Uterus (tissue), 2 donors: ENCODE measurements around the gene HDDC3.

Experiments used
- POLR2A ChIP-seq, 2 donors: fragments of 450-650 bp; IDR thresholded peaks; one replicate each; pipeline ENCODE4 v1.6.1; 2016; ENCODE audit warnings: antibody characterized with exemption in 2 of 2, mild to moderate bottlenecking in 1 of 2, moderate library complexity in 1 of 2
- TF ChIP-seq, protein P1 (sequence below), 4 experiments: fragments of 200-600 bp in 2 of 4; fragments of 450-650 bp in 2 of 4; sonication (generic) in 2 of 4; IDR thresholded peaks; one replicate each; pipeline ENCODE4 v1.5.1; 2016 to 2019; ENCODE audit warnings: antibody characterized with exemption in 4 of 4, mild to moderate bottlenecking in 2 of 4, moderate library complexity in 1 of 4

DNA sequence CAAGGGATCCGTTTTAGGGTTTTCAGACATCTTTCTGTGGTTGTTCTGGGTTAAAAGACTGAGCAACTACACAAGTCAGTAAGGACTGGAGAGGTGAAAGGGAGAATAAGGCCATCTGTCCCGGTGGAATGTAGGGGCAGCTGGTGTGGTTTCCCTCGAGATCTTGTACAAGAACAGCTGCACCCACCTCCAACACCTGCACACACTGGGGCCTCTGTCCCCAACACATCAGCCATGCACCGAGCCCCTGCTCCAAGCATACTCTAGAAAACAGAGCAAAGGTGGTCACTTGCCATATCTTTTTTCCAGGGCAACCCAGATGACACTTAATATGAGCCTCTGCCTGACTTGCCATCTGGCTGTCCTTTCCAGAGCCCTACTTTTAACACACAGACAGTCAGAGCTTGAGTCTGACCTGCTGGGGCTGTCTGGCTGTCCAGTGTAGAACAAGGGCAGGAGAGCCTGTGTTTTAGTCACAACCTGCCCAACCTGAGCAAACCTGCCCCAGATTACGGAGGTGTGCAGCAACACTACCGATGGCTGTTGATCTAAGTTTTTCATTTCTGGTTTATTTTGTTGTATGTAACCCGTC is 17.0 kb downstream of the HDDC3 start:
- TF ChIP-seq, protein P1, sequence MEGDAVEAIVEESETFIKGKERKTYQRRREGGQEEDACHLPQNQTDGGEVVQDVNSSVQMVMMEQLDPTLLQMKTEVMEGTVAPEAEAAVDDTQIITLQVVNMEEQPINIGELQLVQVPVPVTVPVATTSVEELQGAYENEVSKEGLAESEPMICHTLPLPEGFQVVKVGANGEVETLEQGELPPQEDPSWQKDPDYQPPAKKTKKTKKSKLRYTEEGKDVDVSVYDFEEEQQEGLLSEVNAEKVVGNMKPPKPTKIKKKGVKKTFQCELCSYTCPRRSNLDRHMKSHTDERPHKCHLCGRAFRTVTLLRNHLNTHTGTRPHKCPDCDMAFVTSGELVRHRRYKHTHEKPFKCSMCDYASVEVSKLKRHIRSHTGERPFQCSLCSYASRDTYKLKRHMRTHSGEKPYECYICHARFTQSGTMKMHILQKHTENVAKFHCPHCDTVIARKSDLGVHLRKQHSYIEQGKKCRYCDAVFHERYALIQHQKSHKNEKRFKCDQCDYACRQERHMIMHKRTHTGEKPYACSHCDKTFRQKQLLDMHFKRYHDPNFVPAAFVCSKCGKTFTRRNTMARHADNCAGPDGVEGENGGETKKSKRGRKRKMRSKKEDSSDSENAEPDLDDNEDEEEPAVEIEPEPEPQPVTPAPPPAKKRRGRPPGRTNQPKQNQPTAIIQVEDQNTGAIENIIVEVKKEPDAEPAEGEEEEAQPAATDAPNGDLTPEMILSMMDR (IDR thresholded peaks at IDR 0.05) = no peak
- TF ChIP-seq POLR2A (IDR thresholded peaks at IDR 0.05) = no peak
